Fibroblast of skin of scalp (primary cell): ENCODE results near the gene KRT7.
A peak's percentile ranks its signal among the peaks of the same experiment; 100 is the strongest.
"Not testable (repeated sequence)": the region's sequence is repeated elsewhere in the genome, so short reads cannot be mapped to it uniquely, and the experiment has no call there.

Experiments used
- DNase-seq: peaks from one replicate; pipeline ENCODE4 v3.0.0-alpha.2; 2013

The KRT7 gene

DNA sequence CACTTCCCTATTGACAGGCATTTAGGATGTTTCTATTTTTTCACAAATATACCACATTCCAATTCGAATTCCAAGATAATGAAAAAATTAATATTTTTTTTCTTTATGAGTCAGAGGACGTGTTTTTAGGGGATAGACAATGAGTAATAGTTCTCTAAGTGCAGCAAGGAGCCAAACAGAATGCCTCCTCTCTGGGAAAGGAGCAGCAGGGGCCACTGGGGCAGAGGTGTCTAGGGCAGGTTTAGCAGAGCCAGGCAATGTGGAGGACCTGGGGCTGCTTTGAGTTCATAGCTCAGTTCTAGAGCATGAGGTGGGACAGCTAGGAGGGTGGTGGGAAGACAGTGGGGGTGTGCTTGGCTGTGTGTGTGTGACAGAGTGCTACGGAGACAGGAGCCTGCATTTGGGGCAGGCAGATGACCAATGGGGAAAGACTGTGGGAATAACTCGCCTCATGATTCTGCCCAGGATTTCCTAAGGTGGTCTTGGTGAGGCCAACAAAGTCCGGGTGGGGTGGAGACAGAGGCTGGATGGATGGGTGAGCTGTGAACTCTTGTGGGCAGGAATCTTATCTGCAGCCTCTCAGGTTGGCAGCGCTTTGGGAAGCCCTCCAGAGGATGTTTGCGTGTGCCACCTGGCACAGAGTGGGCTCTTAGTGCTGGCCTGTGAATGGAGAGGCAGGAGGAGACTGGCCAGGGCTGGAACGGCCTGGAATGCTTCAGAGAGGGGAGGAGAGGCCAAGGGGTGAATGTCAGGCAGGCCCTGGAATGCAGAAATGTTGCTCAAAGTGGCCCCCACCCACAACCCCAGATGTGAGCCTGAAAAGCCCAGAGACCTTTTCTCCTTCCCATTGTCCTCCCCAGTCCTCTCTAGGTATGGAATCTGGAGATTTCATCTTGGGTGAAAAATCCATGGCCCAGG, 2.4 kb upstream of the KRT7 start:
- DNase-seq = peak; percentile 94

DNA sequence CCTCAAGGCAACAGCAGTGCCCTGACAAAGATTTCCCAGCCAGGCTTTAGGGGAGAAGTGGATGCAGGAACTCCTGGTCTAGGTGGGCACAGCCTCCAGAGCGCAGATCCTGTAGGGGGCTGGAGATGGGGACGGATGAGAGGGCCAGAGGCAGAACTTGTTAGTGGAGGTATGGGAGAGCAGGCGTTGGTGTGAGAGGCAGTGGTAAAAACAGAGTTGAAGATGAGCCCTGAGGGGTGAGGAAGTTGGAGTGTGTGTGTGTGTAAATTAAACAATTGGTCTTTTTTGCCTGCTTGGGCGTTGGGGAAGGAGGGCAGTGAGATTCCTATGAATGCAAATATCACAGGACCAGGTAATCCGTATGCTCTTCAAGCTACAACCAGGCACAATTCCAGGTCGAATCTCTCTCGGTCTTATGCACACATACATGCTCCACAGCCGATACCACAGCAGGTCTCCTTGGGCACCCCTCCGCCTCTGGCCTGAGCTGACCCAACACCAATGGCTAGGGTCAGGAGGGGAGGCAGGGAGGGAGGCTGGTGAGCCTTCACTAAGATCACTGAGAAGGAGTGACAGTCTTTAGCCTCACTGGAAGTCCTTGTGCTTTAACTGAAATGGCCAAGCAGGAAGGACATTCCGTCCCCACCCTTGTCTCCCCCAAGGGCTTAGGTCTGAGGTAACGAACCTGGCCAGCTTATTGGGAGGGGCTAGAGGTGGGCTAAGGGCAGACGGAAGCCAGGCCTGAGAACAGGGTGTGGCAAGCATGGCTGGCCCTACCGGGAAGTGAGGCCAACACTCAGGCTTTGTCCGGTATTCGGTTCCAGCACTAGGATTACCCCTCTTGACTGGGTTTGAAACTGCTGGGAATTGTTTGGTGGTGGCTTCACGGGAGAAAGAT, 1.5 kb upstream of the KRT7 start:
- no peak for DNase-seq

DNA sequence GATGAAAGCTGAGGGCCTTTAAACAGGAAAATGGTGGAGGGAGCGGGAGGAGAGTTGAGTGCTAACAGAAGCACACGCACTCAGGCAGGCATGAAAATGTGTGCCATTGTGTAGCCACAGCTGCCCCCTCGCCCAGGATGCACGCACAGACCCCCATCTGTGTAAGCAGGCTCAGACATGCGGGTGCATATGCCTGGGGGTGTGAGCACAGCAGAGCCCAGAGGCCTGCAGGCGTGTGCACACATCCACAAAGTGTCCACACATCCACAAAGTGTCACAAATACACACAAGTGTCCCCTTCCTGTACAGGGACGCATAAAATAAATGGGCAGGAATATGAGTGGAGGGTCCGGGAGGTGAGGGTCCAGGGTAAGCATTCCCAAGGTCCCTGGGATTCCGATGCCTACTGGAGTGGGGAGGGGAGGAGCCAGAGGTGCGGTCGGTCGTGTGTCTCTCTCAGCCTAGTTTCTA, 805 bp upstream of the KRT7 start:
- DNase-seq = no peak

DNA sequence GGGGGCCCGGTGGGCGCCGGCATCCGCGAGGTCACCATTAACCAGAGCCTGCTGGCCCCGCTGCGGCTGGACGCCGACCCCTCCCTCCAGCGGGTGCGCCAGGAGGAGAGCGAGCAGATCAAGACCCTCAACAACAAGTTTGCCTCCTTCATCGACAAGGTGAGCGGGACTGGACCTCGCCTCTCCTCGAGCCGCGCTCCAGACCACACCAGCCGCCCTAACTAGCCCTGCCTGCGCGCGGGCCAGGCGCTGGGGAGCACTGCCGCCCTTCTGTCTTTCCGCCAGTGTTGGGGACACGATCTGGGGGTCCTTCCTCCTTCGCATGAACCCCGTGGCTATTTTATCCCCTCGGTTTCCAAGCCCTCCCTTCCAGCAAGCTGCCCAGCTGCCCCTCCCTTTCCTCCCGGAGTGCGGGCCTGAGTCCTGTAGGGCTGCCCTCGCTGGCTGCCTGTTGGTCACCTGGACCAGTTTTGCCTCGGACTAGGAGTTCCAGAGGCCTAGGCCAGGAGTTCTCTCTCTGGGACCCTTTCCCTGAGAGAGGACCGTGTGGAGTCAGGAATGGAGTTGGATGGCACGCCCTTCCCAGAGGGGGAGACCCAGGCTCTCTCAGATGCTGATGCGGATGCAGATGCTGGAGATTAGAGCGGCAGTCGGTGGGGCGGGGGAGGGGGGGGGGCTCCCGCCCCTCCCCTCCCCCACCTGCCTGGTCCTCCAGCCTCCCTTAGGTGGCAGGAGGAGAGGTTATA, 592 bp downstream of the KRT7 start:
- peak; percentile 36 for DNase-seq

DNA sequence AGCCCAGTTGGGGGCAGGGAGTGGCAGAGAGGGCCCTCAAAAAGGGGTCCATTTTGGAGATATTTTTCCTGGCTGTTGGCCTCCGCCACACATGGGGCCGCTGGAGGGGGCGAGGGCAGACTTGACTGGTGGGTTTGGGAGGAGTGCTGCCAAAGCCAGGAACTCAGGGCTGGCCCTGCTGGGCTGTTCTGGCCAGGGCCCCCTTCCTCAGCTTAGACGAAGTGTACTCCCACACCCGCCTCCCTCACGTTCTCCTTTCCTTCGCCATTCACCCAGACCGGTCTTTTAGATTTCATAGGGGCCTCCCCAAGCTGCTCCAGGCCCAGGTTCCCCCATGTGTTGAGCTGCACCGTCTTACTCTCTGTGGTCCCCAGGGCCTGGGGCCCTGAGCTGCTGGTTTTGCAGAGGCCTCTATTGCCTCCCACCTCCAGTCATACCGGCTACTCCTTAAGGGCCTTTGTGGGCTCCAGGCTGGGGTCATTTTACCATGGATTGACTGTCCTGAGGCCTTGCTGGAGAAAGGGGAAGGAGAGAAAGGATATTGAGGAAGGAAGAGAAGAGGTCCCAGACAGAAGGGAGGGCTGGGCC, 1.3 kb downstream of the KRT7 start:
- DNase-seq = no peak

DNA sequence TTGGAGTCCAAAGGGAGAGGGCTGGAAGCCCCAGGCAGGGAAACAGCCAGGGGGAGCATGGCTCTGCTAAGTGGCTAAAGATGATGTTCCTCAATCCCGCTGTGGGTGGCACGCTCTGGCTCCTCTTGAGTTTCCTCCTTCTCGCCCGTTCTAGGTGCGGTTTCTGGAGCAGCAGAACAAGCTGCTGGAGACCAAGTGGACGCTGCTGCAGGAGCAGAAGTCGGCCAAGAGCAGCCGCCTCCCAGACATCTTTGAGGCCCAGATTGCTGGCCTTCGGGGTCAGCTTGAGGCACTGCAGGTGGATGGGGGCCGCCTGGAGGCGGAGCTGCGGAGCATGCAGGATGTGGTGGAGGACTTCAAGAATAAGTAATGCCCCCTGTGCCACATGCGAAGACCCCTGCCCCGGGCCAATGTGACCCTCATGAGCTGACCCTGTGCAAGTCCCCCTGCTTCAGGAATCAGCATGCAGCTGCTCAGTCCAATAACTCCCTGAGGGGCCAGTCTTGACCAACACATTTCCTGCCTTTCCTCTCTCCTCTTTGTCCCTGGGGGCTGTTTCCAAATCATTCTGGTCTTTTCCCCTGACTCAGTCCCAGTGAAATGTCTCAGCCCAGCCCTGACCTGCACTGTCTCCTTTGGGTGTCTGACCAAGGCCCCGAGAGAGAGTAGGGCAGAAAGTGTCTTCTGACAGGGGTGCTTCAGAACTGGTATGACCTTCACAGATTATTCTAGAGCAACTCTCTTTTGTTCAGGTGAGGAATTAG, 2.1 kb downstream of the KRT7 start:
- no peak for DNase-seq

DNA sequence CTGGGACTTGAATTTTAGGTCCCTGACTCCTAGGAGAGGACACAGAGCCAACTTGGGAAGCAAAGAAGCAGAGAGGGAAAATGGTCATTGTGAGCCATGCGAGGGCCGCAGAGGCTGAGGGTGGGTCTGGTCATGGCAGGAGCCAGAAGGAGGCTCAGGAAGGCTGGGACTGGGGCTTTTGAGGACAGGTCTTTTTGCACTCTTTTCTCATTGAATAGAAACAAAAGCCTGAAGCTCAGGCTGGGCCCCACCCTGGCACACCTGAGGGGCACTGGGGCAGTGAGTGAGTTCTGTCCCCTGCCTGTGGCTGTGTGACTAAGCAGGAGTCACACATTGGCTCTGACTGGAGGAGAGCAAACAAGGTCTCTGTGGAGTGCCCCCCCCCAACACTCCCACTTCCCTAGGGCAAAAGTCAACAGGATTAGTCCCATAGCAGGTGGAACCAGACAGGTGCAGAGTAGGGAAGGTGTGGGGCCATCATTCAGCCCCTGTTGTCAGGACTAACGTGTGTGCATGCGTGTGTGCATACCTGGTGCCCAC, 2.8 kb downstream of the KRT7 start:
- DNase-seq = no peak

DNA sequence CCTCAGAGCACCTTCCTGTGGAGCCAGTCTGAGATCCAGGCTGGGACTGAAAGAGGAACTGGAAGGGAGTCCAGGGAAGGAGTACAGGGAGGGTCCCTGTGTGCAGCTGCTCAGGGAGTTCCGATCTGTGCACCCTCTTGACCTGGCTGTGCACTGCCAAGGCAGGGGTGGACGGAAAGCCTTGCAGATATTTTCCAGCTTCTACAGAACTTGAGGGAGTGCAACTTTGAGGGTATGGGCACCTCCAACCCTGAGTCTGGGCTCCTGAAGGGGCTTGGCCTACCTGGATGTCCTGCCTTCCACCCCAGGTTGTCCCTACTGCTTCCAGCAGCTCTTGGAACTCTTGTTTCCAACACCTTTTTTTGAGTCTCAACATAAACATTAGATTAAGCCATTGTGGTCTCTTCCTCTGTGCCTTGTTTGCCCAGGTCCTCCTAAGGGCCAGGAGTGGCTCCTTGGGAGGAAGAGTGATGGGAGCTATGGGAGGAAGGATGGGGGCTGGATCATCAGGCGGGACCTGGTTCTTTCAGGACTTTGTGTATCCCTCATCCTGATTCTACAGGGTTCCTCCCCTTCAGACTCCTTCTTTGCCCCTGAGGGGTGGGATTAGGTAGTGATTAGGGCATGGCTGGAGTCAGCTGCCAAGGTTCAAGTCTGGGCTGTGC, 3.5 kb downstream of the KRT7 start:
- no peak for DNase-seq

DNA sequence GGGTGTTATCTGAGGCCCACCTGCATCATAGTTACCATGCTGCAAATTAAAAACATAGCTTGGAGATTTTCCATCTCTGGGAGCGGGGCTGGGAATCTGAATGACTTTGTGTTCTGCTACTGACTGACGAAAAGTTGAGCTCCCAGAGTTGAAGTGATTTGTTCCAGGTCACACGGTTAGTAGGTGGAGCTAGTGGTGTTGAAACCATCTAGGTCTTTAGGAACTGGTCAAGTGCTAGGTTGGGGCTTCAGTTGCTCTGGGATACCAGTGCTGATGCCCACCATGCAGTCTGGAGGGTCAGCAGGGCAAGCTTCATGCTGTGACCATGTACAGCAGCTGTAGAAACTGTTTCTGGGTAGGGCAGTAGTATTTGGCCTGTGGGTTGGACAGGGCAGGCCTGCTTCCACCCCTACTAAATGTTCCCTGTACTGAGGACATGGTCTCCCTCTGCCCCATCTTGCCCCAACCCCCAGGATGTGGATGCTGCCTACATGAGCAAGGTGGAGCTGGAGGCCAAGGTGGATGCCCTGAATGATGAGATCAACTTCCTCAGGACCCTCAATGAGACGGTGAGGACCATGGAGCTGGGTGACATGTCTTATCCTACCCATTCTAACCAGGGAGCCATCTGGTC, 5.3 kb downstream of the KRT7 start:
- no peak for DNase-seq

DNA sequence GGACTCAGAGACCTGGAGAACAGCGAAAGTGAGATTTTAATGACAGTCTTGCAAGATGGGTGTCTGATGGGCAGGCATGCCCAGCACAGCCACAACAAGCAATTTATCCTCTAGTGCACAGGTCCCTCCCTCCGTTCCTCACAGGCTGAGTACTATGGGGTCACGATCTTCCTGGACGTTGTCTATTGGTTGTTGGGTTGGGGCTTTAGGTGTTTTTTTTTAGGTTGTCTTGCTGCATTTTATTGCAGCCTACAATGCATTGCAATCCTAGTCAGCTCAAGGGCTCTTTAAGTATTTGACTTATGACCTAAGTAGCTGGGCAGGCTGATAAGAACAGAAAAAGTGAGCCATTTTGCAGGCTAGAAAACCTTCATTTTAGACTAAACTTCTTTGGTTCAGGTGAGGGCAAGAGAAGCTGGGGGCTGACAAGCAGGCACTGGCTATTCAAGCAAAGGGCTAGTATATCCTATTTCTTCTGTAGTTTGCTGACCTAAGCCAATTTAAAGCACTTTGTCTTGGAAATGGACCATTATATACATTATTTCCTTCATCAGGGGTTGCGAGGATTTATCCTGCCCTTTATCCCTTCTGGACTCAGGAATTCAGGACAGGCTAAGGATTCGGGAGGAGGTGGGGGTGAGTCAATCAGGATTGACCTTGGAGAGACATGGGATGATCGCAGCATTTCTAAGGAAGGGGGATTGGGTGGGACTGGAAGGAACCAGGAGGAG, 6.0 kb downstream of the KRT7 start:
- no peak for DNase-seq

DNA sequence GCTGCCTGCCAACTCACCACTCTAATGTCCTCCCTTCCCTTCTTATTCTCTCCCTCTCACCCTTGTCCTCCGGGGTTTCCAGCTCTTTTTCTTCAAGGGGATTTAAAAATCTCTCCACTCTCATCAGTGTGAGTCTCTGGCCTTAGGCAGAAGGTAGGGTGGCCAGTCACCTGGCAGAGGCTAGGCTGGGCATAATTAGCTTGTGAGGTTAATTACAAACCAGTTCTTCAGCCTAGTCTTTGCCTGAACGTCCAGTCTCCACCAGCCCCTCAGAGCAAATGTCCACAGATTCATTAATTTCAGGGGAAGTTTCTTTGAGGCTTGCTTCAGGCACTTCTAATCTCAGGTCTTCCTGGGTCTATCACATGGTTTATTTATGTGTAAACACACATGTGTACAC, 6.7 kb downstream of the KRT7 start:
- no peak for DNase-seq

DNA sequence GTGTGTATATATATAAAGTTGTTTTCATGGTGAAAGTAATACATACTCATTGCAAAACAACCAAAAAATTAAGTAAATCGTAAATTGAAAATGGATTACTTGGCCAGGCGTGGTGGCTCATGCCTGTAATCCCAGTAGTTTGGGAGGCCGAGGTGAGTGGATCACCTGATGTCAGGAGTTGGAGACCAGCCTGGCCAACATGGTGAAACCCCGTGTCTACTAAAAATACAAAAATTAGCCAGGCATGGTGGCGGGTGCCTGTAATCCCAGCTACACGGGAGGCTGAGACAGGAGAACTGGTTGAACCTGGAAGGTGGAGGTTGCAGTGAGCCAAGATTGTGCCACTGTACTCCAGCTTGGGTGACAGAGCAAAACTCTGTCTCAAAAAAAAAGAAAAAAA, 7.2 kb downstream of the KRT7 start:
- not testable (repeated sequence) for DNase-seq

DNA sequence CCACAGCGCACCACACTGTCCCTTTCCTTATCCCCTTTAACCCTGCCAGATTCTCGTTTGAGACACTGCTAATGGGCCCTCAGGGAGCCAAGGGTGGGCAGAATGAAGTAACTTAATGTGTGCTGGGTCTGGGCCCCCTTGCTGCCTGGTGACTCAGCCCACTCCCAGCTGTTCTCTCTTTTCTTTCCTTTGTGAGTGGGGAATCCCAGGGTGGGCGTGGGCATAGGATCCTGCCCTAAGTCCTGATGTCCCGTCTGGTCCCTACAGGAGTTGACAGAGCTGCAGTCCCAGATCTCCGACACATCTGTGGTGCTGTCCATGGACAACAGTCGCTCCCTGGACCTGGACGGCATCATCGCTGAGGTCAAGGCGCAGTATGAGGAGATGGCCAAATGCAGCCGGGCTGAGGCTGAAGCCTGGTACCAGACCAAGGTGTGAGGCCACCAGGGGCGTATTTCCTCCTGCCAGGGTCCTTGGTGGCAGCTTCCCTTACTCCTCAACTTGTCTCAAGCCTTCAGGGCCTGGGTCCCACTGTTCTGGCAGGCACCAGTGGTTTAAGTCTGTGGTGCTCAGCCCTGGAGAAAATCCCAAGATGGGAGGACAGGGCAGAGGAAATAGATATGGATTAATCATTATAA, 8.3 kb downstream of the KRT7 start:
- no peak for DNase-seq

DNA sequence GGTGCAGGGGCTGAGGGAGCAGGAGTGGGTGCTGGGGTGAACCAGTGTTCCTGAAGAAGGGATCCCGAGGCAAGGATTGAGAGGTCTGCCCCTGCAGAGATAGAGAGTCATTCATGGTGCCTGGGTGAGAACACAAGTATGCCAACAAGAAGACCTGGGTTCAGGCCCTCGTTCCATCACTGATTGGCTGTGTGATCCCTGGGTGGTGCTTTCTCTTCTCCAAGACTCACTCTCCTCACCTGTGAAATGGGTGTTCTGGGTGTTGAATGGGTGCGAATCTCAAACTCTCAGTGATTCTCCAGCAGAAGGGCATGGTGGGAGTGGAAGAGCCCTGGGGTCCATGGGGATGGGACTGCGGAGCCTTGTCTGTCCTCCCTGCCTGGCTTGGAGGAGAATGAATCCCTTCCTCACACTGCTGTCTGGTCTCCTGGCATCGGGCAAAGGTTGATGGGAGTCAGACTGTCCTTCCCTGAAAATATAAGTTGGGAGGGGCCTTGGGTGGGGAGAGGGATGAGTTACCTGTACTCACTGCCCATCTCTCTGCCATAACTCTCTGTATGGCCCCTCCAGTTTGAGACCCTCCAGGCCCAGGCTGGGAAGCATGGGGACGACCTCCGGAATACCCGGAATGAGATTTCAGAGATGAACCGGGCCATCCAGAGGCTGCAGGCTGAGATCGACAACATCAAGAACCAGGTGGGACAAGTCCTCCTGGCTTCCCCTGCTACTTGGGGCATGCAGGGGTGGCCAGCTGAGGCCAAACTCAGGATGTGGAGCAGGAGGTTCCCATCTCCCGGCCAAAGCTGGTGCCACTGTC, 9.6 kb downstream of the KRT7 start:
- DNase-seq = no peak

DNA sequence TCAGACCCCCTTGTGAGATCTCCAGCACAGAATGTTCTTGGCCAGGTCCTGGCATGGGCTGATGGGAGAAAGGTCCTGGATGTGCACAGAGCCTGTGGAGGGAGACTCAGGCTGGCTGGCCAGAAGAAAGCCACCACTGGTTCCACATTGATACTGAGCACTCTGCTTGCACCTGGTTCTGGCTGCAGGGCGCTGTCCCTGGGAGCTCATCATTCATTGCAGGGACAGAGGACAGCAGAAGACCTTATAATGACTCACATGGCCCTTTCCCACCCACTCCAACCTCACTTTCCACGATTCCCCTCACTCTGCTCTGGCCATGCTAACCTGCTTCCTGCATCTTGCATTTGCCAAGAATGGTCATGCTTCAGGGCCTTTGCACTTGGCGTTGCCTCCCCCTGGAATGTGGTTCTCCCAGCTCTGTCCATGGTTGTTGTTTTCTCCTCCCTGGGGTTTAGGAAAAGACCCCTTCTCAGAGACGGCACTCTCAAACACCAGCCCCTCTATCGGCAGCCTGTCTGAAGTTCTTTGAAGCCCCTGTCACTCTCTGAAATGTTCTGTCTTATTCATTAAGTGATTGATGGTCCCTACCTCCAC, 10.3 kb downstream of the KRT7 start:
- no peak for DNase-seq

DNA sequence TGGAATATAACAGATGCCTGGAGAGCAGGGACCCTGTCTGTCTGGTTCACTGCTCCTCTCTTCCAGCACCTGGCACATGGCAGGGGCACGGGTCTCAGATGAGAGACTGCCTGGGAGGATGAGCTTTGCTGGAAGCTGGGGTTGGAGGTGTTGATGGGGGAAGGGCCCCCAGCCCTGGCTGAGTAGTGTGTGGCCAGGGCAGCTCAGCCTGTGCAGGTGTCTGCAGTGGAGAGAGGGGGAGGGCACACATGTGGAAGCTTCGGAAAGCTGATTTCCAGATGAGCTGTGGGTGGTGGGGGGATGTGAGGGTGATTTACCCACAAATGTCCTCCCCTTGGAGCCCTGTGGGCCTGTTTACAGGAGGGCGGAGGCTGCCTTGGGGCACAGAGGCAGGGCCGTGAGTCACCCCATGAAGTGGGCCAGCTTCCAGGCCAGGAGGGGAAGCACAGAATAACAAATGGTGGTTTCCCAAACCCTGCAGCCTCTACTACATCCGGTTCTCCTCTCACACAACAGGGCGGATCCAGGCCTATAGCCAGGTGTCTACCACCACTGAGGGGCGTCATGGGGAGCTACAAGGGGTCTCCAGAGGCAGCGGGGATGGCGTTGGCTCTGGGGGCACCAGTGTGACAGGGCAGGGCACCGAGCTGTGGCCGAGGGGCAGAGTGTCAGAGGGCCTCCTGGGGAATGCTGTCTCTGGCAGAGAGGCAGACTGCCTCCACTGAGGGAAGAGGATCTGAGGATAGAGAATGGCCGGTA, 11.0 kb downstream of the KRT7 start:
- peak; percentile 93 for DNase-seq

DNA sequence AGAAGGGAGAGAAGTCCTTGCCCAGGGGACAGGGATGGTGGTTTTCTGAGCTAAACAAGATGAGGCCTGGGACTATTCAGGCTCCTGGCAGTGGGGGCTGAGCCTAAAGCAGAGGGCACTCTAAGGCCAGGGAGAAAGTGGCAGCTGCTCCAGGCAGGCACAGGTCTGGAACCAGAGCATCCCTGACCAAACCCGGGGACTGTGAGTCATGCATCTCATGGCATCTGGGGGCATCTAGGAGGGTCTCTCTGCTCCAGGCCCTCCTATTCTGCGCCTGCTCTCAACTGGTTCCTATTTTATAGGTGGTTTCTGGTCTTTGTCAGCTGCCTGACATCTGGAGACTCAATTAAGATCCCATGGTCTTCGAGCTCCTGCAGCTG, 11.6 kb downstream of the KRT7 start:
- no peak for DNase-seq
